ENCODE data around the gene MRLN. TPM values are rescaled to one million over a fixed set of nuclear protein-coding genes. Genes with fewer than 3 reads are reported as not detected.

The MRLN gene
- not detected for total RNA-seq

DNA sequence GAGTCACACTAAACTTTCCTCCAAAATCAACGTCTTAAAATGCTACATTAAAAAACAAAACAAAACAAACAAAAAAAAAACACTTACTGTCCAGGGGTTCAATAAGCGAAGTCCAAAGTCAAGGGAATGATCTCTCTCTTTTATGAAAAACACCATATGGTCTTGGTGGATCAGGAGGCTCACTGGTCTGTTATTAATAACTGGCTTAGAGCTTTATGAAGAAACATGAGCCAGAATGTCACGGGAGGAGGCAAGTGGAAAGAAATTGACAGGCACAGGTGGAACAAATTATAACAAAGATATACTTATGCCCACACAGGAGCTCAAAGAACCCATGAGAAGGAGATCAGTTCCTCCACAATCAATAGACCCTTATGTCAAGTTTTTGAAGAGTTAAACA, at the start of gene MRLN:
MRLN (minus strand) TSS at position 189 of the 400 bp plus-strand sequence.
- DNase-seq (no peak), ATAC-seq (no peak)
- H3K4me3 Mint-ChIP-seq = no peak within 1 kb of the TSS
- H3K36me3 Mint-ChIP-seq (ENCODE audit: low read depth) = no peaks in the 10 kb centered on the region
- intact Hi-C loops (cut with micrococcal nuclease) = no loop called here
- H3K4me1 Mint-ChIP-seq (ENCODE audit: low read depth) = no peaks in the 10 kb centered on the region
- TF ChIP-seq CTCF (IDR thresholded peaks at IDR 0.05) = no peak
- peaks cover 13% of the 10 kb centered on the region for H3K27me3 Mint-ChIP-seq
- no peaks in the 10 kb centered on the region for H3K9me3 Mint-ChIP-seq
- ChIA-PET POLR2A (no interaction called here), CTCF (no interaction called here)
- H3K27ac Mint-ChIP-seq = no peak within 1 kb of the TSS

DNA sequence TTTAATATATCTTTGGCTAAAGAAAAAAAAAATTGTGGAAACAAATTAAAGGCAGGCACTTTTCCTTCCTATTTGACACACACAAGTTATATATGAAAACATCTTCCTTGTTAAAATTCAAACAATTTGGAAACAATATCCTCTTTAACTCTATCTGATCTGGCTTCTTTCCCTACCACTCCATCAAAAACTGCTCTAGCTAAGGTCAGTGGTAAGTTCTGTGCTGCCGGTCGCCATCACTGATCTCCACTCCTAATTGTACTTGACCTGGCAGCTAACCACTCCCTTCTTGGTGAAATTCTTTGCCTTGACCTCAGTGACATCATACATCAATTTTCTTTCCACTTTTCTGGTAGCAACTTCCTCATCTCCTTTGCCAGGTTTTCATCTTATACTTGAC, 47.9 kb upstream of the MRLN start:
- Mint-ChIP-seq H3K9me3 (no peaks in the 10 kb centered on the region), H3K4me3 (no peak overlapping the region), H3K27me3 (no peaks in the 10 kb centered on the region), H3K4me1 (ENCODE audit: low read depth) (peaks cover 2% of the 10 kb centered on the region), H3K36me3 (ENCODE audit: low read depth) (peaks cover 66% of the 10 kb centered on the region), H3K27ac (no peak overlapping the region)
- ATAC-seq (no peak), DNase-seq (no peak)
- intact Hi-C loops (cut with micrococcal nuclease) = no loop called here
- POLR2A ChIA-PET = no interaction called here
- CTCF ChIA-PET = no interaction called here
- TF ChIP-seq CTCF (IDR thresholded peaks at IDR 0.05) = no peak

GRCh38 chr10:59799421-59799820, 46.2 kb upstream of the MRLN start:
- POLR2A ChIA-PET = interaction anchor here (0.6 kb wide), 1 partner anchor 13 kb away, joined by 4 read pairs; no protein-coding TSS in a partner anchor
- no peak for DNase-seq
- ATAC-seq = no peak
- Mint-ChIP-seq H3K4me1 (ENCODE audit: low read depth) (peaks cover 2% of the 10 kb centered on the region), H3K4me3 (no peak overlapping the region), H3K27ac (no peak overlapping the region), H3K27me3 (no peaks in the 10 kb centered on the region), H3K9me3 (no peaks in the 10 kb centered on the region), H3K36me3 (ENCODE audit: low read depth) (peaks cover 68% of the 10 kb centered on the region)
- TF ChIP-seq CTCF (IDR thresholded peaks at IDR 0.05) = no peak
- CTCF ChIA-PET = interaction anchor here (1.8 kb wide), 1 partner anchor 173 kb away, joined by 10 read pairs; no protein-coding TSS in a partner anchor
- intact Hi-C loops (cut with micrococcal nuclease) = no loop called here

DNA sequence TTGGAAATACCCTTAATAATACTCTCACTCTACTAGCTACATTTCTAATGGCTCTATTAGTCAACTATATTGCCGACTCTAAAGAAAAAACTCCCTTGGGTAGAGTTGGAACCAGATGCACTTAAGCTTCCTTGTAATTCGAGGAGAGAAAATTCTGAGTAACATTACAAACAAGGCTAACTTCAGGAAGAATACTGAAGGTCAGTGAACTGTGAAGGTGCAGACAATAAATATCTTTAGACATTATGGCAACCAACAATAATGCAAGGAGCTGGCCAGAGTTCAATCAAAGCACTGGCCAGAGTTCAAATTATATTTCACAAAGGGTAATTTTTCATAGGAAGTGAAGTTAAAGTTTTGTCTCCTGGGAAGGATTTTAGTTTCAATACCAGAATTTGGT, 40.7 kb upstream of the MRLN start:
- no peak for ATAC-seq
- Mint-ChIP-seq H3K9me3 (no peaks in the 10 kb centered on the region), H3K27ac (no peak overlapping the region), H3K36me3 (ENCODE audit: low read depth) (peaks cover 66% of the 10 kb centered on the region), H3K4me1 (ENCODE audit: low read depth) (peaks cover 7% of the 10 kb centered on the region), H3K4me3 (no peak overlapping the region), H3K27me3 (no peaks in the 10 kb centered on the region)
- no peak for DNase-seq
- CTCF ChIA-PET = interaction anchor here (1.0 to 1.2 kb wide), 2 partner anchors 23 to 50 kb away, joined by 3 read pairs; no protein-coding TSS in a partner anchor
- intact Hi-C loops (cut with micrococcal nuclease) = no loop called here
- TF ChIP-seq CTCF (IDR thresholded peaks at IDR 0.05) = no peak
- POLR2A ChIA-PET = no interaction called here

GRCh38 chr10:59792812-59793211, 39.6 kb upstream of the MRLN start:
- peaks cover 60% of the 10 kb centered on the region for H3K36me3 Mint-ChIP-seq (ENCODE audit: low read depth)
- ATAC-seq = no peak

More at GRCh38 chr10:59792812-59793211, 39.6 kb upstream of the MRLN start:
- no peak overlapping the region for H3K27ac Mint-ChIP-seq
- no peak for TF ChIP-seq CTCF (IDR thresholded peaks at IDR 0.05)
- intact Hi-C loops (cut with micrococcal nuclease) = no loop called here
- H3K4me1 Mint-ChIP-seq (ENCODE audit: low read depth) = peaks cover 7% of the 10 kb centered on the region
- no peaks in the 10 kb centered on the region for H3K27me3 Mint-ChIP-seq
- CTCF ChIA-PET = interaction anchor here (0.9 kb wide), 1 partner anchor 38 kb away, joined by 3 read pairs; no protein-coding TSS in a partner anchor
- H3K4me3 Mint-ChIP-seq = no peak overlapping the region
- no peaks in the 10 kb centered on the region for H3K9me3 Mint-ChIP-seq
- POLR2A ChIA-PET = no interaction called here
- no peak for DNase-seq
